Renal cortical epithelial cell (primary cell): ENCODE results near the gene DHODH. TPM values are rescaled to one million over a fixed set of nuclear protein-coding genes. Genes with fewer than 3 reads are reported as not detected.

Experiments used
- DNase-seq: peaks from one replicate; pipeline ENCODE4 v3.0.0-alpha.2; 2011; ENCODE audit warnings: low read depth
- total RNA-seq: library from RNA; depleted of rRNA; stranded (reverse); fragments of >200 nt; gene quantifications from 2 replicates; pipeline ENCODE4 v1.2.3, GENCODE V29; 2014

DHODH gene
- total RNA-seq, 1 donor from 2014 or later = 4.2 TPM

- peak; percentile 54 for DNase-seq
Measured at GRCh38 chr16:72013888-72014581, 5.5 kb downstream of the DHODH start.

GRCh38 chr16:72014675-72015074 lies 6.1 kb downstream of the DHODH start:
- DNase-seq = no peak

- DNase-seq = no peak
Measured at GRCh38 chr16:72015124-72015523, 6.6 kb downstream of the DHODH start.

DNA sequence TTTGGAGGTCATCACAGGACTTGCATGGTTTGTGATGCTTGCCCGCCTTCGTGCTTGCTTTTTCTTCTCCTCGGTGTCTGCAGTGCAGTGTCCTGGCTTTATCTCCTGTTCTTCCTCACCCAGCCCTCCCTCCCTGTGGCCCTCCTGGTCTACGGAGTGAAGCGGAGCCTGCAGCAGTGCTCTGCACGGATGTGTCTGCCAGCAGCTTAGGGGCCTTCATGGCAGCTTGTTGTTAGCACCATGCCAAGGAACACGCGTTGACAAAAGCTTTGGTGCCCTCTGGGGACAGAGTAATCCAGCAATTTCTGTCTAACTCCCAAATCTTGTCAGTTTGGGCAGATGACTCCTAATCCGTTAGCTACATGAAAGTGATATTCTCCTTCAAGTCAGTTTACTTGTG lies 9.9 kb downstream of the DHODH start:
- no peak for DNase-seq

- no peak for DNase-seq
Measured at GRCh38 chr16:72021043-72021442, 12.5 kb downstream of the DHODH start.

DNA sequence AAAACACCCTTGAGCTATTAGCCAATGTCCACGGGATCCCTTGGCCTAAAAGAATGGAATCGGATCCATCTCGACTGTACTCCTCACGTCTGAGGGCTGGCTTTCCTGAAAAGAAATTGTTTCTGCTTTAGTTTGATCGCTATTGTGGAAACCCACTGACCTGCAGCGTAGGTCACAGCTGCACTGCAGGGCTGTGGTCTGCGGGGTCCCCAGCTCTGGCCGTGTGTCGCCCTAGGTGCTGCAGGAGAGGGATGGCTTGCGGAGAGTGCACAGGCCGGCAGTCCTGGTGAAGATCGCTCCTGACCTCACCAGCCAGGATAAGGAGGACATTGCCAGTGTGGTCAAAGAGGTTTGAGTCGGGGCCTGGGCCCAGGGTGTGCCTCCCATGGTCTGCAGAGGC lies 13.6 kb downstream of the DHODH start:
- DNase-seq = no peak

- DNase-seq = no peak
Measured at GRCh38 chr16:72023962-72024361, 15.4 kb downstream of the DHODH start.

DNA sequence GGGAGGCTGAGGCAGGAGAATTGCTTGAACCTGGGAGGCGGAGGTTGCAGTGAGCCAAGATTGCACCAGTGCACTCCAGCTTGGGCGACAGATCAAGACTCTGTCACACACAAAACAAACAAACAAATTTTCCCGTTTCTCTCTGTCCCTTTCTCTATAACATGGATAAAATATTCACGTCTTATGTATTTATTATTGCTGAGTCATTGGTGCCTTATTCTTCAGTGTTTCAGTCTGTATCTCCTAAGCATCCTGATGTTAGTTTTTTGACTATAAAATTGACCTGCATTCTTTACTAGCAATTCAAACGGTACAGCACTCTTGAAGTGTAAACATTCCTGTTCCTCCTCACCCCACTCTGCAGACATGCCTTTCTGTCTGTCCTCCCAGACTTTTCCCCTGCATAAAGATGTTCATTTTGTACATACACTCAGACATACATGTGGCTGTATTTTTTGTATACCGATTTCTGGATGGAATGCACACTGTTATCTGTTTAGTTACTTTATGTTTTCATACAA lies 16.4 kb downstream of the DHODH start:
- DNase-seq = no peak

DNA sequence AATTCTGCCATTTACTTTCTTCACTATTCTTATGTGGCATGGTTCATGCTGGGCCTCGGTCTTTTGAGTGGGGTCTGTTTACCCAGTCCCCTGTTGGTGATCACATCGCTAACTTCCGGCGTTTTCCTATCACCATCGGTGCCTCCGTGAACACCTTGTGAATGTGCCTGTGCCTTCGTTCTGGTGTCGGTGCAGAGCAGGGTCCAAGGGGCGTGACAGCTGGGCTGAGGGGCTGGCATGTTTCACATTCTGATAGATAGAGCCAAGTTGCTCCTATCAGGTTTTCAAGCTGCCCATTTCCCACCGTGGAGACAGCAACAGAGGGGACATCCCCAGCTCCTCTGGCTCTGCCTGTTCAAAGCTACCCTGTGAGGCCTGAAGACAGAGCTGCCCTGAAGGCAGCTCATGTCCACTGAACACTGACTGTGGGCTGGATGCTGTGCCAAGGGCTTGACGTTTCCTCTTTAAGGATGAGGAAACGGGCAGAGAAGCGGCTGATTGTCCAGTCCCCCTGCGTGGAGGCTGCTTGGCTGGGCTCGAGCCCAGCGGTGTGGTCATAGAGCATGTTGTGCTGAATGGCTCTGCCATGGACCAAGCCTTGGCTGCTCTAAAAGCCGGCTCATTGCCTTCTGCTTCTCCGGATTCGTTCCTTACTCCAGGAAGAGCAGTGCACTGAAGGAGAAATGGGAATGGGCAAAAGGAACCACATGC lies 17.0 kb downstream of the DHODH start:
- no peak for DNase-seq

GRCh38 chr16:72027669-72028378 lies 19.3 kb downstream of the DHODH start:
- no peak for DNase-seq

GRCh38 chr16:72029567-72030271 lies 21.2 kb downstream of the DHODH start:
- no peak for DNase-seq

DNA sequence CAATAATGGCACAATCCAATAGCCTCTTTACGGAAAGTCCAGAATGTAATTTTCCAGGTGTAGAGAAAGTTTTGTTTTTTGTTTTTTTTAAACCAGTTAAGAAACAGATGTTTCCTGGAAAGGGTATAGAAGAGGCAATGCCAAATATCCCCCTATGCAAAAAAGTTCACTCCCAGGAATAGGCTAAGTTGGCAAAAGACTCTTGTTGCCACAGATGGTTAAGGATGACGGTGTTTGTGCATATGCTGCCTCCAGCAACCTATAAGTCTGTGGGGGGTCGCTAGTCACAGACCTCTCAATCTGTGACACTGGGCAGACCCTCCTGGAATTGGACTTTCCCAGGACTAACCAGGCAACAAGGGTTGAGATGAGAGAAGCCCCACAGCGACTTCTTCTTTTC lies 24.9 kb downstream of the DHODH start:
- DNase-seq = no peak

- no peak for DNase-seq
Measured at GRCh38 chr16:72036098-72036497, 27.6 kb downstream of the DHODH start.

DNA sequence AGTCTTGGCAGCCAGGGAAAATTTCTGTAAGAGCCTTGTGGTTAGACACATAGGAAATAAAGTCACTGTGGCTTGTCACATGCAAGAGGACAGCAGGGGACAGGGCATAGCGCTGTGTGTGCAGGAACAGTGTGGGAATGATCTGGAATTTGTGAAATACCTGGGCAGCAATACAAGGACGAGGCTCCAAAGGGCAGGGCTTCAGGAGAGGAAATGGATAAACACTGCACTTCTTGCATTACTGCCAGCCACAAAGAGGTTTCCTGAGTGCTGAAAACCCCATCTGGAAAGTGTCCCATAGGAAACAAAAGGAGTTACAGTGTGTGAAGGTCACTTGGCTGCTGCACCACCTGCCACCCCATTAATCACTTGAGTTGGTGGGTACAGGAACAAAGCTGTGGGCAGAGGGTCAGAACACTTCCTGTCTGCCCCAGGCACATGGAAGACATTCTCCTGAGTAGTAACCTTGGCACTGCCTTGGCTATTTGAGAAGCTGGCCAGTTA lies 33.7 kb downstream of the DHODH start:
- peak; percentile 79 for DNase-seq

DNA sequence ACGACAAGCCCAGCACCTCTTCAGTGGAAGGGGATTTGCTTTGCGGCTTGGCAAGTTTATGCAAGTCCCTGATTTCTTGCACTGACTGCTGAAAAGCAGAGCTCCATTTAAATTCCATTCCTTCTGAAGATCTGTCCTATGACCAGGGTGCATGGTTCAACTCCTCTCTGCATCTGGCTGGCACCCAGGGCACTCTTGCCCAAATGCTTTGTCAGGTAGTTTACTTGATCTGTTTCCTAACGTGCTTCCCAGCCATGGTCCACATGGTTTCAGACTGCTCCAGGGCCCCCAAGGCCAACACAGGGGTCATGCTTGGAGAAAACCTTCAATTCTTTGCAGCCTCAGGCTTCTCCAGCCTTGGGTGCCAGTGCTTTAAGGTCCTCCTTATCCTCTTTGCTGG lies 34.5 kb downstream of the DHODH start:
- peak; percentile 30 for DNase-seq

GRCh38 chr16:72043539-72043938 lies 35.0 kb downstream of the DHODH start:
- DNase-seq = no peak

- DNase-seq = no peak
Measured at GRCh38 chr16:72044296-72044695, 35.8 kb downstream of the DHODH start.

GRCh38 chr16:72044825-72045359 lies 36.3 kb downstream of the DHODH start:
- no peak for DNase-seq

DNA sequence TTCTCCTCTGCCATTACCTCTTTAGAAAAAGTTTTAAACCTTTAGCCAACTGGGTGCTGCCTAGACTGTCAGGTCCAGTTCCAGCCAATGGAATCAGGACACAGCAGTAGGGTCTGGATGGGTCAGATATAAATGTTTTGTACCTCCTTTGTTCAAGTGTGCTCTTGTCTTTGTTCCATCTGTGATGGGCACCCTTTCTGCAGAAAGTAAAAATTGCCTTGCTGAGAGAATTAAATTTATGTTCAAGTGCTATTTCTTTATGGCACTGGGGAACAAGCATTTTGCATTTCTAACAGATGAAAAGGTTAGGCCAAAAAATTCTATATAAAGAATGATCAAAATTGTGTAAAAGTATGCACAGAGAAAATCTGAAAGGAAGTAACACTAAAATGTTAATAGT lies 40.6 kb downstream of the DHODH start:
- DNase-seq = no peak

GRCh38 chr16:72050769-72051464 lies 42.4 kb downstream of the DHODH start:
- DNase-seq = no peak

DNA sequence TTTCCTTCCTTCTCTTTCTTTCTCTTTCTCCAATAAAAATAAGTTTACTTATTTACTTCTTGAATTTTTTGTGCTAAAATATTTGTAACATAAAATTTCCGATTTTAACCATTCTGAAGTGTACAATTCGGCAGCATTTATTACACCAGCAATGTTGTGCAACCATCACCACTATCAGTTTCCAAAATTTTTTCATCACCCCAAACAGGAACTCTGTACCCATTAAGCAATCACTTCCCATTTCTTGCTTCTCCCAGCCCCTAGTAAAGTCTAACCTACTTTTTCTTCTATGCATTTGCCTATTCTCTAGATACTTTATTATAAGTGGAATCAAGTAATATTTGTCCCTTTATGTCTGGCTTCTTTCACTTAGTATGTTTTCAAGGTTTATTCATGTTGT lies 43.3 kb downstream of the DHODH start:
- DNase-seq = no peak
